ENCODE measurements around the gene JAML.

JAML gene

GRCh38 chr11:118215262-118215661 is 9.5 kb downstream of the JAML start:
- DNase-seq, result no peak

GRCh38 chr11:118214210-118214914 is 10.4 kb downstream of the JAML start:
- DNase-seq, result no peak

GRCh38 chr11:118213781-118214180 is 11.0 kb downstream of the JAML start:
- DNase-seq, result no peak

- DNase-seq, result no peak
Measured at GRCh38 chr11:118213201-118213600, 11.6 kb downstream of the JAML start.

GRCh38 chr11:118212781-118213191 is 12.0 kb downstream of the JAML start:
- no peak for DNase-seq

GRCh38 chr11:118212131-118212725 is 12.6 kb downstream of the JAML start:
- DNase-seq, result no peak

- DNase-seq, result no peak
Measured at GRCh38 chr11:118211006-118211405, 13.8 kb downstream of the JAML start.

GRCh38 chr11:118210323-118210722 is 14.5 kb downstream of the JAML start:
- no peak for DNase-seq

GRCh38 chr11:118209033-118209432 is 15.8 kb downstream of the JAML start:
- DNase-seq, result no peak

GRCh38 chr11:118207079-118207478 is 17.7 kb downstream of the JAML start:
- no peak for DNase-seq

- no peak for DNase-seq
Measured at GRCh38 chr11:118206391-118207031, 18.3 kb downstream of the JAML start.

GRCh38 chr11:118205606-118206378 is 19.0 kb downstream of the JAML start:
- DNase-seq, result no peak

GRCh38 chr11:118202599-118203422 is 22.0 kb downstream of the JAML start:
- DNase-seq, result no peak

GRCh38 chr11:118201966-118202365 is 22.8 kb downstream of the JAML start:
- no peak for DNase-seq

- no peak for DNase-seq
Measured at GRCh38 chr11:118200901-118201680, 23.7 kb downstream of the JAML start.

GRCh38 chr11:118200497-118200896 is 24.3 kb downstream of the JAML start:
- DNase-seq, result no peak

GRCh38 chr11:118199135-118199534 is 25.7 kb downstream of the JAML start:
- DNase-seq, result no peak

GRCh38 chr11:118198370-118198769 is 26.4 kb downstream of the JAML start:
- peak; percentile 57 for DNase-seq

GRCh38 chr11:118194835-118195627 is 29.8 kb downstream of the JAML start:
- DNase-seq, result no peak

- no peak for DNase-seq
Measured at GRCh38 chr11:118193910-118194566, 30.8 kb downstream of the JAML start.

Data from NCI-H510A treated with DMSO at 0.1 percent for 48 hours (cell line).